Measurements from ENCODE around the gene FAM90A26. TPM values are rescaled to one million over a fixed set of nuclear protein-coding genes. Genes with fewer than 3 reads are reported as not detected.

The FAM90A26 gene, protein sequence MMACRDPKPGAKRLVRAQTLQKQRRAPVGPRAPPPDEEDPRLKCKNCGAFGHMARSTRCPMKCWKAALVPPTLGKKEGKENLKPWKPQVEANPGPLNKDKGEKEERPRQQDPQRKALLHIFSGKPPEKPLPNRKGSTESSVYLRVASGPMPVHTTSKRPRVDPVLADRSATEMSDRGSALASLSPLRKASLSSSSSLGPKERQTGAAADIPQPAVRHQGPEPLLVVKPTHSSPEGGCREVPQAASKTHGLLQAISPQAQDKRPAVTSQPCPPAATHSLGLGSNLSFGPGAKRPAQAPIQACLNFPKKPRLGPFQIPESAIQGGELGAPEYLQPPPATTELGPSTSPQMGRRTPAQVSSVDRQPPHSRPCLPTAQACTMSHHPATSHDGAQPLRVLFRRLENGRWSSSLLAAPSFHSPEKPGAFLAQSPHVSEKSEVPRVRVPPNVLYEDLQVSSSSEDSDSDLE
- not detected in 2 replicates for total RNA-seq

DNA sequence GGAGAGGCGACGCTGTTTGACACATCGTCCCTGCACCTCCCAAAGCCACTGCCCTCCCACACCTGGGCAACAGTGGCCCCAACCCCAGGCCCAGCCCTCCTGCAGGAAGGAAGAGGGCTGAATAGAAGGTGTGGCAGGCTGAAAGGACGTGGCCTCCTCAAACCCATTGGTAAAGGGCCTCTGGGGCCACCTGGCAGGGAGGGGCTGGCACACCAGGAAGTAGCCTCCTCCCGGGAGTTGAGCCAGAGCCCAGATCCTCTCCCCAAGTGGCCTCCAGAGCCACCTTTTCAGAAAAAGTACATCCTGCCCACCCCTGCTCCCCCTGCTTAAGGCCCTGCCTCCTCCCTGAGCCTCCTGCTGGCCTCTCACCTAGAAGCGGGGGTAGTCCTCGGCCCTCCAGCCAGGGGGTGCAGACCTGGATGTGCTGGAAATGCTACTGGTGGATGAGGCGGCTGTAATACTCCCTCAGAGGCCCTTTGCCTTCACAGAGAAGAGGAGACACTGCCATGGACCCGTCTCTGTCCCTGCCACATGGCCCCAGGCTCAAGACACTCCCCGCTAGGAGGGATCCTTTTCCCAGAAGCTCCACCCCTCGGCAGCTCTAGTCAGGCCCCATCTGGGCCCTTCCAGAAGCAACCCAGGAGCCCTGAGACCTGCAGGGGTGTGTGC lies at the start of gene FAM90A26:
FAM90A26 (plus strand) TSS at position 619 of the 669 bp plus-strand sequence. CDS start 2,764 bp downstream, outside the sequence.

DNA sequence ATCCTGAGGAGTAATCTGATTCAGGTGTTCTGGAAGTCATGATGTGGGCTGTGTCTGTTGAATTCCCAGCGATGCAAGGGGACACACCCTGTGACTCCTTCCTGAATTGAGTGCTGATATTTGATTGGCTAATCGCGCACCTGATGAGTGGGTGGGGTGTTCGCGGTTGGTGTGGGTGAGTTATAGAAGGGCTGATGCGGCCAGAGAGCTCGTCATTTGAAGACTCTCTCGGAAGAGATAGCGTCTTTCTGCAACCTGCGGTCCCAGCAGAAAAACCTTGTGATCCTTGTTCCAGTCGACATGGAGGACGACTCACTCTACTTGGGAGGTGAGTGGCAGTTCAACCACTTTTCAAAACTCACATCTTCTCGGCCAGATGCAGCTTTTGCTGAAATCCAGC lies 40.1 kb downstream of the FAM90A26 start, which contains the start of gene USP17L10:
USP17L10 (plus strand) TSS at position 301 of the 400 bp plus-strand sequence; CDS start at position 301, 0 bp downstream.

DNA sequence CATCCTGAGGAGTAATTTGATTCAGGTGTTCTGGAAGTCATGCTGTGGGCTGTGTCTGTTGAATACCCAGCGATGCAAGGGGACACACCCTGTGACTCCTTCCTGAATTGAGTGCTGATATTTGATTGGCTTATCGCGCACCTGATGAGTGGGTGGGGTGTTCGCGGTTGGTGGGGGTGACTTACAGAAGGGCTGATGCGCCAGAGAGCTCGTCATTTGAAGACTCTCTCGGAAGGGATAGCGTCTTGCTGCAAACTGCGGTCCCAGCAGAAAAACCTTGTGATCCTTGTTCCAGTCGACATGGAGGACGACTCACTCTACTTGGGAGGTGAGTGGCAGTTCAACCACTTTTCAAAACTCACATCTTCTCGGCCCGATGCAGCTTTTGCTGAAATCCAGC lies 44.9 kb downstream of the FAM90A26 start, which contains the start of gene USP17L11:
USP17L11 (plus strand) TSS at position 301 of the 400 bp plus-strand sequence; CDS start at position 301, 0 bp downstream.

DNA sequence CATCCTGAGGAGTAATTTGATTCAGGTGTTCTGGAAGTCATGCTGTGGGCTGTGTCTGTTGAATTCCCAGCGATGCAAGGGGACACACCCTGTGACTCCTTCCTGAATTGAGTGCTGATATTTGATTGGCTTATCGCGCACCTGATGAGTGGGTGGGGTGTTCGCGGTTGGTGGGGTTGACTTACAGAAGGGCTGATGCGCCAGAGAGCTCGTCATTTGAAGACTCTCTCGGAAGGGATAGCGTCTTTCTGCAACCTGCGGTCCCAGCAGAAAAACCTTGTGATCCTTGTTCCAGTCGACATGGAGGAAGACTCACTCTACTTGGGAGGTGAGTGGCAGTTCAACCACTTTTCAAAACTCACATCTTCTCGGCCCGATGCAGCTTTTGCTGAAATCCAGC lies 49.6 kb downstream of the FAM90A26 start, which contains the start of gene USP17L12:
USP17L12 (plus strand) TSS at position 301 of the 400 bp plus-strand sequence; CDS start at position 301, 0 bp downstream.

DNA sequence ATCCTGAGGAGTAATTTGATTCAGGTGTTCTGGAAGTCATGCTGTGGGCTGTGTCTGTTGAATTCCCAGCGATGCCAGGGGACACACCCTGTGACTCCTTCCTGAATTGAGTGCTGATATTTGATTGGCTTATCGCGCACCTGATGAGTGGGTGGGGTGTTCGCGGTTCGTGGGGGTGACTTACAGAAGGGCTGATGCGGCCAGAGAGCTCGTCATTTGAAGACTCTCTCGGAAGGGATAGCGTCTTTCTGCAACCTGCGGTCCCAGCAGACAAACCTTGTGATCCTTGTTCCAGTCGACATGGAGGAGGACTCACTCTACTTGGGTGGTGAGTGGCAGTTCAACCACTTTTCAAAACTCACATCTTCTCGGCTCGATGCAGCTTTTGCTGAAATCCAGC lies 54.4 kb downstream of the FAM90A26 start, which contains the start of gene USP17L13:
USP17L13 (plus strand) TSS at position 301 of the 400 bp plus-strand sequence; CDS start at position 301, 0 bp downstream.

Other genes with a start within 250 kb of the FAM90A26 start
- gene USP17L10, start 40.2 kb downstream of the FAM90A26 start, total RNA-seq, result not detected in 2 replicates
- gene USP17L11, start 45.0 kb downstream of the FAM90A26 start, total RNA-seq, result not detected in 2 replicates
- gene USP17L12, start 49.7 kb downstream of the FAM90A26 start, total RNA-seq, result not detected in 2 replicates
- not detected in 2 replicates for gene USP17L13, start 54.5 kb downstream of the FAM90A26 start, total RNA-seq
- gene USP17L15, start 64.0 kb downstream of the FAM90A26 start, total RNA-seq, result not detected in 2 replicates
- gene USP17L17, start 73.5 kb downstream of the FAM90A26 start, total RNA-seq, result not detected in 2 replicates
- not detected in 2 replicates for gene USP17L18, start 78.2 kb downstream of the FAM90A26 start, total RNA-seq
- gene USP17L19, start 83.0 kb downstream of the FAM90A26 start, total RNA-seq, result not detected in 2 replicates
- not detected in 2 replicates for gene USP17L20, start 87.7 kb downstream of the FAM90A26 start, total RNA-seq
- gene USP17L21, start 92.5 kb downstream of the FAM90A26 start, total RNA-seq, result not detected in 2 replicates
- not detected in 2 replicates for gene USP17L22, start 97.2 kb downstream of the FAM90A26 start, total RNA-seq
- gene USP17L24, start 154.8 kb downstream of the FAM90A26 start, total RNA-seq, result not detected in 2 replicates
- gene USP17L25, start 159.5 kb downstream of the FAM90A26 start, total RNA-seq, result not detected in 2 replicates
- not detected in 2 replicates for gene USP17L26, start 164.2 kb downstream of the FAM90A26 start, total RNA-seq
- gene USP17L5, start 169.0 kb downstream of the FAM90A26 start, total RNA-seq, result not detected in 2 replicates
- not detected in 2 replicates for gene USP17L27, start 173.7 kb downstream of the FAM90A26 start, total RNA-seq
- gene USP17L28, start 178.5 kb downstream of the FAM90A26 start, total RNA-seq, result not detected in 2 replicates
- not detected in 2 replicates for gene USP17L29, start 183.2 kb downstream of the FAM90A26 start, total RNA-seq
- not detected in 2 replicates for gene USP17L30, start 192.7 kb downstream of the FAM90A26 start, total RNA-seq